Prostate gland (tissue), 2 donors: Measurements from ENCODE around the gene ASPA.

ENCODE experiments used
- POLR2AphosphoS5 ChIP-seq: sonication (generic); formaldehyde crosslinking; IDR thresholded peaks from one replicate; pipeline ENCODE4 v1.6.1; 2017; ENCODE audit warnings: antibody characterized with exemption
- TF ChIP-seq, protein P1 (sequence below), 4 experiments: fragments of 200-600 bp in 2 of 4; fragments of 450-650 bp in 2 of 4; sonication (generic) in 2 of 4; IDR thresholded peaks; 1 replicate in 3 of 4; 2 replicates in 1 of 4; pipeline ENCODE4 v1.5.1; 2016 to 2019; ENCODE audit warnings: antibody characterized with exemption in 4 of 4, mild to moderate bottlenecking in 2 of 4, moderate library complexity in 2 of 4

GRCh38 chr17:3528880-3529511 is 53.2 kb downstream of the ASPA start:
- TF ChIP-seq, protein P1, sequence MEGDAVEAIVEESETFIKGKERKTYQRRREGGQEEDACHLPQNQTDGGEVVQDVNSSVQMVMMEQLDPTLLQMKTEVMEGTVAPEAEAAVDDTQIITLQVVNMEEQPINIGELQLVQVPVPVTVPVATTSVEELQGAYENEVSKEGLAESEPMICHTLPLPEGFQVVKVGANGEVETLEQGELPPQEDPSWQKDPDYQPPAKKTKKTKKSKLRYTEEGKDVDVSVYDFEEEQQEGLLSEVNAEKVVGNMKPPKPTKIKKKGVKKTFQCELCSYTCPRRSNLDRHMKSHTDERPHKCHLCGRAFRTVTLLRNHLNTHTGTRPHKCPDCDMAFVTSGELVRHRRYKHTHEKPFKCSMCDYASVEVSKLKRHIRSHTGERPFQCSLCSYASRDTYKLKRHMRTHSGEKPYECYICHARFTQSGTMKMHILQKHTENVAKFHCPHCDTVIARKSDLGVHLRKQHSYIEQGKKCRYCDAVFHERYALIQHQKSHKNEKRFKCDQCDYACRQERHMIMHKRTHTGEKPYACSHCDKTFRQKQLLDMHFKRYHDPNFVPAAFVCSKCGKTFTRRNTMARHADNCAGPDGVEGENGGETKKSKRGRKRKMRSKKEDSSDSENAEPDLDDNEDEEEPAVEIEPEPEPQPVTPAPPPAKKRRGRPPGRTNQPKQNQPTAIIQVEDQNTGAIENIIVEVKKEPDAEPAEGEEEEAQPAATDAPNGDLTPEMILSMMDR (IDR thresholded peaks at IDR 0.05) = no peak
- no peak for TF ChIP-seq POLR2AphosphoS5
